HepG2 (cell line): ENCODE results near the gene KISS1R. TPM values are rescaled to one million over a fixed set of nuclear protein-coding genes. Genes with fewer than 3 reads are reported as not detected.

Source experiments
- AHR ChIP-seq: IDR thresholded peaks from 2 replicates; pipeline ENCODE4 v1.6.1; 2018; ENCODE audit warnings: missing genetic modification reagents, missing compliant biosample characterization
- ATF7-NPFF ChIP-seq: sonication (generic); formaldehyde crosslinking; IDR thresholded peaks from 2 replicates; pipeline ENCODE4 v1.8.1; 2023; ENCODE audit warnings: mild to moderate bottlenecking, low read depth, missing genetic modification reagents, moderate library complexity
- CCDC6 ChIP-seq: sonication (generic); formaldehyde crosslinking; IDR thresholded peaks from 2 replicates; pipeline ENCODE4 v1.8.1; 2022; ENCODE audit warnings: mild to moderate bottlenecking, missing genetic modification reagents, moderate library complexity
- ETV6 ChIP-seq: sonication (generic); formaldehyde crosslinking; conservative IDR thresholded peaks from 2 replicates; pipeline ENCODE4 v1.4.0; 2020; ENCODE audit warnings: missing genetic modification reagents
- GTF3A ChIP-seq: sonication (generic); formaldehyde crosslinking; conservative IDR thresholded peaks from 2 replicates; pipeline ENCODE4 v1.4.0; 2020; ENCODE audit warnings: mild to moderate bottlenecking, missing genetic modification reagents
- KAT7 ChIP-seq: IDR thresholded peaks from 2 replicates; pipeline ENCODE4 v1.6.1; 2018; ENCODE audit warnings: borderline replicate concordance, missing compliant biosample characterization
- MEF2D ChIP-seq: sonication (generic); formaldehyde crosslinking; IDR thresholded peaks from 2 replicates; pipeline ENCODE4 v1.5.1; 2020; ENCODE audit warnings: mild to moderate bottlenecking, missing genetic modification reagents
- MIXL1 ChIP-seq: IDR thresholded peaks from 2 replicates; pipeline ENCODE4 v1.6.1; 2016
- NFIC ChIP-seq: IDR thresholded peaks from 2 replicates; pipeline ENCODE4 v1.6.1; 2012; ENCODE audit warnings: mild to moderate bottlenecking, low read length, inconsistent platforms
- PRMT3 ChIP-seq: sonication (generic); formaldehyde crosslinking; IDR thresholded peaks from 2 replicates; pipeline ENCODE4 v1.8.1; 2022; ENCODE audit warnings: low read depth, mild to moderate bottlenecking, moderate library complexity, missing genetic modification reagents, borderline replicate concordance
- SNRNP70 ChIP-seq: fragments of 200-400 bp; formaldehyde crosslinking; IDR thresholded peaks from 2 replicates; pipeline ENCODE4 v1.6.1; 2017; ENCODE audit warnings: mild to moderate bottlenecking, low read depth, low read length, moderate library complexity
- YY1 ChIP-seq: IDR thresholded peaks from 2 replicates; pipeline ENCODE4 v1.6.1; 2011; ENCODE audit warnings: low read length, low read depth, moderate library complexity, mild to moderate bottlenecking; ENCODE audit not compliant: insufficient read depth, insufficient replicate concordance
- ZBTB20 ChIP-seq: sonication (generic); formaldehyde crosslinking; IDR thresholded peaks from 2 replicates; pipeline ENCODE4 v1.8.1; 2023; ENCODE audit warnings: missing genetic modification reagents, low read depth, mild to moderate bottlenecking, borderline replicate concordance
- ZNF496 ChIP-seq: sonication (generic); formaldehyde crosslinking; IDR thresholded peaks from 2 replicates; pipeline ENCODE4 v1.8.1; 2023; ENCODE audit warnings: mild to moderate bottlenecking, moderate library complexity, missing genetic modification reagents; ENCODE audit not compliant: insufficient replicate concordance
- ZNF501 ChIP-seq: sonication (generic); formaldehyde crosslinking; IDR thresholded peaks from 2 replicates; pipeline ENCODE4 v1.5.1; 2020; ENCODE audit warnings: mild to moderate bottlenecking, moderate library complexity, missing genetic modification reagents
- ZNF788 ChIP-seq: sonication (generic); formaldehyde crosslinking; IDR thresholded peaks from 2 replicates; pipeline ENCODE4 v1.5.0; 2020; ENCODE audit warnings: mild to moderate bottlenecking, missing genetic modification reagents, borderline replicate concordance
- ZSCAN22 ChIP-seq: sonication (generic); formaldehyde crosslinking; IDR thresholded peaks from 2 replicates; pipeline ENCODE4 v1.4.0; 2020; ENCODE audit warnings: mild to moderate bottlenecking, missing genetic modification reagents
- ZSCAN31 ChIP-seq: sonication (generic); formaldehyde crosslinking; IDR thresholded peaks from 2 replicates; pipeline ENCODE4 v1.5.0; 2020; ENCODE audit warnings: low read depth, mild to moderate bottlenecking, missing genetic modification reagents
- polyA plus RNA-seq, 8 experiments: library from polyadenylated mRNA; depleted of rRNA in 3 of 8; stranded (reverse) in 7 of 8; unstranded in 1 of 8; fragments of >200 nt; fragmentation: Illumina TruSeq in 4 of 8; extraction: Trizol in 4 of 8; gene quantifications; 2 replicates each; pipeline versions ENCODE4 v1.2.1 to v1.2.3, GENCODE V29; 2011 to 2016; ENCODE audit warnings: low read depth in 4 of 8, missing spikeins in 1 of 8, mixed read lengths in 1 of 8; ENCODE audit not compliant: insufficient read depth in 1 of 8
- total RNA-seq, 5 experiments: library from RNA; depleted of rRNA; stranded (reverse); fragments of >200 nt; fragmentation: Illumina TruSeq; extraction: Trizol; gene quantifications; 2 replicates each; pipeline ENCODE4 v1.2.3, GENCODE V29; 2016; ENCODE audit warnings: low read depth in 1 of 5
- TF ChIP-seq, protein P1 (sequence below): sonication (generic); formaldehyde crosslinking; IDR thresholded peaks from 2 replicates; pipeline ENCODE4 v1.4.0; 2020; ENCODE audit warnings: missing genetic modification reagents
- TF ChIP-seq, protein P2 (sequence below): sonication (generic); formaldehyde crosslinking; IDR thresholded peaks from 2 replicates; pipeline ENCODE4 v1.4.0; 2020; ENCODE audit warnings: missing genetic modification reagents
- TF ChIP-seq, protein P3 (sequence below): sonication (generic); formaldehyde crosslinking; IDR thresholded peaks from 2 replicates; pipeline ENCODE4 v1.4.0; 2020; ENCODE audit warnings: missing genetic modification reagents
- TF ChIP-seq, protein P4 (sequence below): sonication (generic); formaldehyde crosslinking; IDR thresholded peaks from 2 replicates; pipeline ENCODE4 v1.4.0; 2020; ENCODE audit warnings: missing genetic modification reagents, borderline replicate concordance

The KISS1R gene
- total and polyA plus RNA-seq, 2 of the 13 experiments (the other 11 are each of a cell fraction or from before 2014, with no cell fraction given) = 1.1 to 10.2 TPM

DNA sequence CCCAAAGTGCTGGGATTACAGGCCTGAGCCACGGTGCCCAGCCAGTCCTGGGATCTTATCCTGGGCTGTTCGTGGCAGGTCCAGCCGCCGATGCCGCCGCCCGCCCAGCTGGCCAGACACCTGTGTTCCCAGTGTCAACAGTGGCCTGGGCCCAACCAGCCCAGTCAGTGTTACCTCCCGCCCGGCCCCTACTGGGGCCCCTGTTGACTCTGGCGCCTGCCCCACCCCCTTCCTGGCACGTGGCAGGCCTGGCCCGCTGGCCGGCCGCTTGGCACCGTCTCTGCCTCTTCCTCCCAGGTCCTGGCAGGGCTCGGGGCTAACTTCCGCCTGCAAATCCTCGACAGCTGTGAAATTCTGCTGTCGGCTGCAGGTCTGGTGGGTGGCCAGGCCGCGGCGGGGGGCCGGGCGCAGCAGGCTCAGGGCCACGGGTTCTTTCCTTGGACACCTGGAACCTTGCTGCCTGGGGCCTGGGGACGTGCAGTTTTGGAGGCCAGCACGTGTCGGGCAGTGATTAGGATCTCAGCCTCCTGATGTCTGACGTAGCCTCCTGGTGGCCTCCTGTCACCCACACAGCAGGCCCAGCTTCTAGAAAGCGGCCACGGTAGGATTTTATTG, 17.8 kb downstream of the KISS1R start (continued):
- TF ChIP-seq, protein P1, sequence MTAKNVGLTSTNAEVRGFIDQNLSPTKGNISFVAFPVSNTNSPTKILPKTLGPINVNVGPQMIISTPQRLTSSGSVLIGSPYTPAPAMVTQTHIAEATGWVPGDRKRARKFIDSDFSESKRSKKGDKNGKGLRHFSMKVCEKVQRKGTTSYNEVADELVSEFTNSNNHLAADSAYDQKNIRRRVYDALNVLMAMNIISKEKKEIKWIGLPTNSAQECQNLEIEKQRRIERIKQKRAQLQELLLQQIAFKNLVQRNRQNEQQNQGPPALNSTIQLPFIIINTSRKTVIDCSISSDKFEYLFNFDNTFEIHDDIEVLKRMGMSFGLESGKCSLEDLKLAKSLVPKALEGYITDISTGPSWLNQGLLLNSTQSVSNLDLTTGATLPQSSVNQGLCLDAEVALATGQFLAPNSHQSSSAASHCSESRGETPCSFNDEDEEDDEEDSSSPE (CRISPR knock-in tag) = peak; percentile 88
- TF ChIP-seq, protein P2, sequence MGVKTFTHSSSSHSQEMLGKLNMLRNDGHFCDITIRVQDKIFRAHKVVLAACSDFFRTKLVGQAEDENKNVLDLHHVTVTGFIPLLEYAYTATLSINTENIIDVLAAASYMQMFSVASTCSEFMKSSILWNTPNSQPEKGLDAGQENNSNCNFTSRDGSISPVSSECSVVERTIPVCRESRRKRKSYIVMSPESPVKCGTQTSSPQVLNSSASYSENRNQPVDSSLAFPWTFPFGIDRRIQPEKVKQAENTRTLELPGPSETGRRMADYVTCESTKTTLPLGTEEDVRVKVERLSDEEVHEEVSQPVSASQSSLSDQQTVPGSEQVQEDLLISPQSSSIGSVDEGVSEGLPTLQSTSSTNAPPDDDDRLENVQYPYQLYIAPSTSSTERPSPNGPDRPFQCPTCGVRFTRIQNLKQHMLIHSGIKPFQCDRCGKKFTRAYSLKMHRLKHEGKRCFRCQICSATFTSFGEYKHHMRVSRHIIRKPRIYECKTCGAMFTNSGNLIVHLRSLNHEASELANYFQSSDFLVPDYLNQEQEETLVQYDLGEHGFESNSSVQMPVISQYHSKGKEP (CRISPR knock-in tag) = no peak
- TF ChIP-seq ZSCAN31 (CRISPR knock-in tag) (peak; percentile 70; the same call in 1 of the 2 replicates), PRMT3 (CRISPR knock-in tag) (no peak), NFIC (no peak; the same call in 1 of the 2 replicates), YY1 (peak; percentile 70), ZNF496 (CRISPR knock-in tag) (no peak), ZSCAN22 (CRISPR knock-in tag) (peak; percentile 79; the same call in 1 of the 2 replicates), GTF3A (CRISPR knock-in tag) (no peak), ZBTB20 (peak; percentile 77; the same call in 1 of the 2 replicates), MIXL1 (CRISPR knock-in tag) (peak; percentile 54; the same call in 1 of the 2 replicates), ATF7-NPFF (CRISPR knock-in tag) (peak; percentile 84; the same call in 1 of the 2 replicates), CCDC6 (CRISPR knock-in tag) (peak; percentile 93; the same call in 1 of the 2 replicates), SNRNP70 (no peak), ETV6 (CRISPR knock-in tag) (0 out of 2 replicates have a peak, but pooled peaks have one; percentile 65), MEF2D (CRISPR knock-in tag) (peak; percentile 90), ZNF501 (CRISPR knock-in tag) (peak; percentile 96), AHR (CRISPR knock-in tag) (peak; percentile 72; the same call in 1 of the 2 replicates), ZNF788 (CRISPR knock-in tag) (peak; percentile 76; the same call in 1 of the 2 replicates), KAT7 (CRISPR knock-in tag) (peak; percentile 50; the same call in 1 of the 2 replicates)
- TF ChIP-seq, protein P3, sequence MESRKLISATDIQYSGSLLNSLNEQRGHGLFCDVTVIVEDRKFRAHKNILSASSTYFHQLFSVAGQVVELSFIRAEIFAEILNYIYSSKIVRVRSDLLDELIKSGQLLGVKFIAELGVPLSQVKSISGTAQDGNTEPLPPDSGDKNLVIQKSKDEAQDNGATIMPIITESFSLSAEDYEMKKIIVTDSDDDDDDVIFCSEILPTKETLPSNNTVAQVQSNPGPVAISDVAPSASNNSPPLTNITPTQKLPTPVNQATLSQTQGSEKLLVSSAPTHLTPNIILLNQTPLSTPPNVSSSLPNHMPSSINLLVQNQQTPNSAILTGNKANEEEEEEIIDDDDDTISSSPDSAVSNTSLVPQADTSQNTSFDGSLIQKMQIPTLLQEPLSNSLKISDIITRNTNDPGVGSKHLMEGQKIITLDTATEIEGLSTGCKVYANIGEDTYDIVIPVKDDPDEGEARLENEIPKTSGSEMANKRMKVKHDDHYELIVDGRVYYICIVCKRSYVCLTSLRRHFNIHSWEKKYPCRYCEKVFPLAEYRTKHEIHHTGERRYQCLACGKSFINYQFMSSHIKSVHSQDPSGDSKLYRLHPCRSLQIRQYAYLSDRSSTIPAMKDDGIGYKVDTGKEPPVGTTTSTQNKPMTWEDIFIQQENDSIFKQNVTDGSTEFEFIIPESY (CRISPR knock-in tag) = peak; percentile 91
- TF ChIP-seq, protein P4, sequence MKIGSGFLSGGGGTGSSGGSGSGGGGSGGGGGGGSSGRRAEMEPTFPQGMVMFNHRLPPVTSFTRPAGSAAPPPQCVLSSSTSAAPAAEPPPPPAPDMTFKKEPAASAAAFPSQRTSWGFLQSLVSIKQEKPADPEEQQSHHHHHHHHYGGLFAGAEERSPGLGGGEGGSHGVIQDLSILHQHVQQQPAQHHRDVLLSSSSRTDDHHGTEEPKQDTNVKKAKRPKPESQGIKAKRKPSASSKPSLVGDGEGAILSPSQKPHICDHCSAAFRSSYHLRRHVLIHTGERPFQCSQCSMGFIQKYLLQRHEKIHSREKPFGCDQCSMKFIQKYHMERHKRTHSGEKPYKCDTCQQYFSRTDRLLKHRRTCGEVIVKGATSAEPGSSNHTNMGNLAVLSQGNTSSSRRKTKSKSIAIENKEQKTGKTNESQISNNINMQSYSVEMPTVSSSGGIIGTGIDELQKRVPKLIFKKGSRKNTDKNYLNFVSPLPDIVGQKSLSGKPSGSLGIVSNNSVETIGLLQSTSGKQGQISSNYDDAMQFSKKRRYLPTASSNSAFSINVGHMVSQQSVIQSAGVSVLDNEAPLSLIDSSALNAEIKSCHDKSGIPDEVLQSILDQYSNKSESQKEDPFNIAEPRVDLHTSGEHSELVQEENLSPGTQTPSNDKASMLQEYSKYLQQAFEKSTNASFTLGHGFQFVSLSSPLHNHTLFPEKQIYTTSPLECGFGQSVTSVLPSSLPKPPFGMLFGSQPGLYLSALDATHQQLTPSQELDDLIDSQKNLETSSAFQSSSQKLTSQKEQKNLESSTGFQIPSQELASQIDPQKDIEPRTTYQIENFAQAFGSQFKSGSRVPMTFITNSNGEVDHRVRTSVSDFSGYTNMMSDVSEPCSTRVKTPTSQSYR (CRISPR knock-in tag) = peak; percentile 96
